Suppressor macrophage (primary cell): Measurements from ENCODE around the gene WHRN.

ENCODE experiments used
- DNase-seq, 4 experiments: peaks; one replicate each; pipeline ENCODE4 v3.0.0-alpha.2; 2020 to 2022

Gene WHRN

GRCh38 chr9:114362394-114362793 is 142.9 kb downstream of the WHRN start:
- DNase-seq = no peak

GRCh38 chr9:114361542-114361941 is 143.7 kb downstream of the WHRN start:
- DNase-seq = no peak

- no peak for DNase-seq
Observed at GRCh38 chr9:114359801-114360200, 145.5 kb downstream of the WHRN start.

- no peak for DNase-seq
Observed at GRCh38 chr9:114357911-114358328, 147.4 kb downstream of the WHRN start.

- no peak for DNase-seq
Observed at GRCh38 chr9:114357360-114357759, 147.9 kb downstream of the WHRN start.

- DNase-seq = no peak
Observed at GRCh38 chr9:114356792-114357191, 148.5 kb downstream of the WHRN start.

GRCh38 chr9:114355821-114356220 is 149.5 kb downstream of the WHRN start:
- no peak for DNase-seq
